Neural cell (in vitro differentiated cells): ENCODE measurements around the gene AGBL4. TPM values are rescaled to one million over a fixed set of nuclear protein-coding genes. Genes with fewer than 3 reads are reported as not detected.

Experiments
- H2AFZ ChIP-seq: fragments of 200-600, 300-800 bp; sonication (generic), shearing (Covaris generic); 2 replicates; pipeline ENCODE4 v1.6.0; 2014; ENCODE audit warnings: low read depth, mild to moderate bottlenecking, antibody characterized with exemption, low read length, moderate library complexity
- H3F3A ChIP-seq: fragments of 200-600 bp; shearing (Covaris generic); 2 replicates; pipeline ENCODE4 v1.6.1; 2016; ENCODE audit warnings: mild to moderate bottlenecking, moderate library complexity, mixed read lengths, antibody characterized with exemption, low read length; ENCODE audit not compliant: insufficient read depth, poor library complexity, severe bottlenecking
- H3K27ac ChIP-seq: fragments of 200-600, 300-800 bp; sonication (generic), shearing (Covaris generic); 2 replicates; pipeline ENCODE4 v1.5.1; 2014; ENCODE audit warnings: mild to moderate bottlenecking, low read length, moderate library complexity
- H3K27me3 ChIP-seq: fragments of 300-800, 200-600 bp; sonication (generic), shearing (Covaris generic); 2 replicates; pipeline ENCODE4 v1.6.0; 2014; ENCODE audit warnings: mild to moderate bottlenecking, low read depth, low read length, moderate library complexity; ENCODE audit not compliant: insufficient read depth
- H3K36me3 ChIP-seq: fragments of 300-800, 200-600 bp; sonication (generic), shearing (Covaris generic); 2 replicates; pipeline ENCODE4 v1.5.1; 2014; ENCODE audit warnings: mild to moderate bottlenecking, antibody characterized with exemption, low read length, moderate library complexity; ENCODE audit not compliant: insufficient read depth
- H3K4me2 ChIP-seq: fragments of 300-800, 200-600 bp; sonication (generic), shearing (Covaris generic); 2 replicates; pipeline ENCODE4 v1.6.0; 2014; ENCODE audit warnings: mild to moderate bottlenecking, low read length
- H3K4me3 ChIP-seq: fragments of 300-800, 200-600 bp; sonication (generic), shearing (Covaris generic); 2 replicates; pipeline ENCODE4 v1.5.1; 2014; ENCODE audit warnings: mild to moderate bottlenecking, low read length, moderate library complexity
- H3K79me2 ChIP-seq: fragments of 200-600 bp; shearing (Covaris generic); replicated peaks from 2 replicates; pipeline ENCODE4 v1.6.0; 2014; ENCODE audit warnings: mild to moderate bottlenecking, low read length, moderate library complexity; ENCODE audit not compliant: insufficient read depth
- H3K9ac ChIP-seq: fragments of 300-800, 200-600 bp; sonication (generic), shearing (Covaris generic); 2 replicates; pipeline ENCODE4 v1.6.1; 2016; ENCODE audit warnings: mild to moderate bottlenecking, low read length, mixed read lengths
- H3K9me2 ChIP-seq: fragments of 200-600 bp; shearing (Covaris generic); 2 replicates; pipeline ENCODE4 v1.6.1; 2016; ENCODE audit warnings: mild to moderate bottlenecking, low read length, mixed read lengths; ENCODE audit not compliant: insufficient read depth
- H3K9me3 ChIP-seq: fragments of 200-600, 300-800 bp; sonication (generic), shearing (Covaris generic); 2 replicates; pipeline ENCODE4 v1.6.1; 2016; ENCODE audit warnings: mild to moderate bottlenecking, mixed run types, low read length, moderate library complexity, mixed read lengths
- H4K20me1 ChIP-seq: fragments of 200-600 bp; shearing (Covaris generic); 2 replicates; pipeline ENCODE4 v1.6.1; 2016; ENCODE audit warnings: mild to moderate bottlenecking, mixed run types; ENCODE audit not compliant: insufficient read depth
- EP300 ChIP-seq: fragments of 450-650 bp; conservative IDR thresholded peaks from 2 replicates; pipeline ENCODE4 v1.6.1; 2014; ENCODE audit warnings: antibody characterized with exemption, mild to moderate bottlenecking, moderate library complexity; ENCODE audit not compliant: poor library complexity, severe bottlenecking
- EZH2 ChIP-seq: fragments of 200-600, 300-800 bp; shearing (Covaris generic), sonication (generic); IDR thresholded peaks from 2 replicates; pipeline ENCODE4 v1.6.1; 2014; ENCODE audit warnings: antibody characterized with exemption, low read length, borderline replicate concordance, mild to moderate bottlenecking; ENCODE audit not compliant: insufficient read depth, poor library complexity, severe bottlenecking
- MXI1 ChIP-seq: fragments of 450-650 bp; conservative IDR thresholded peaks from 2 replicates; pipeline ENCODE4 v1.6.1; 2014; ENCODE audit warnings: antibody characterized with exemption, mild to moderate bottlenecking; ENCODE audit not compliant: poor library complexity, severe bottlenecking
- POLR2AphosphoS5 ChIP-seq: IDR thresholded peaks from 2 replicates; pipeline ENCODE4 v1.6.1; 2012
- RAD21 ChIP-seq: fragments of 450-650 bp; conservative IDR thresholded peaks from 2 replicates; pipeline ENCODE4 v1.6.1; 2014; ENCODE audit warnings: antibody characterized with exemption, mild to moderate bottlenecking, moderate library complexity
- SMC3 ChIP-seq: fragments of 450-650 bp; conservative IDR thresholded peaks from 2 replicates; pipeline ENCODE4 v1.6.1; 2014; ENCODE audit warnings: antibody characterized with exemption, mild to moderate bottlenecking, moderate library complexity; ENCODE audit not compliant: poor library complexity
- TAF1 ChIP-seq: IDR thresholded peaks from 2 replicates; pipeline ENCODE4 v1.6.1; 2012; ENCODE audit warnings: low read depth
- polyA plus RNA-seq: library from polyadenylated mRNA; depleted of rRNA; stranded (reverse); fragments of >200 nt; gene quantifications from 2 replicates; pipeline ENCODE4 v1.2.3, GENCODE V29; 2014
- TF ChIP-seq, protein P1 (sequence below): IDR thresholded peaks from 2 replicates; pipeline ENCODE4 v1.6.1; 2012; ENCODE audit warnings: borderline replicate concordance
- TF ChIP-seq, protein P2 (sequence below): fragments of 450-650 bp; IDR thresholded peaks from 2 replicates; pipeline ENCODE4 v1.5.1; 2014; ENCODE audit warnings: antibody characterized with exemption, mild to moderate bottlenecking, moderate library complexity; ENCODE audit not compliant: poor library complexity, severe bottlenecking

AGBL4 gene
- polyA plus RNA-seq, 1 donor from 2014 or later: 1.3 TPM

DNA sequence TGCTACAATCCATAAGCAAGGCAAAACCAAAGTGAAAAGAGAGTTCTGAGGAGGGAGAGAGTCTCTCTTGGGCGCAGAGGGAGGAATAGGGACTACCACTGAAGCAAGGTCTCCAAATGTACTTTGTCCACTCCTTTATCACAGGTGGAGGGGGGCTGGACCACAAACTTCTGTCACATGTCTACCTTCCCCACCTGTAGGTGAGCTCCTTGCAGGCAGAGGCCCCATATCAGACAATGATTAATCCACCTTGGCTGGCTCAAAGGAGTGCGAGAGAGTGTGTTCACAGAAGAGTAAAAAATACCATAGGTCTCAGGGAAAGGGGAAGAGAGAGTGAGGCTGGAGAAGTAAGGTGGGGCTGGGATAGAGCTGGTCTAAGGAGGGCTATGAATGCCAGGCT, 1251.5 kb downstream of the AGBL4 start:
- no peak for TF ChIP-seq EP300
- TF ChIP-seq, protein P1, sequence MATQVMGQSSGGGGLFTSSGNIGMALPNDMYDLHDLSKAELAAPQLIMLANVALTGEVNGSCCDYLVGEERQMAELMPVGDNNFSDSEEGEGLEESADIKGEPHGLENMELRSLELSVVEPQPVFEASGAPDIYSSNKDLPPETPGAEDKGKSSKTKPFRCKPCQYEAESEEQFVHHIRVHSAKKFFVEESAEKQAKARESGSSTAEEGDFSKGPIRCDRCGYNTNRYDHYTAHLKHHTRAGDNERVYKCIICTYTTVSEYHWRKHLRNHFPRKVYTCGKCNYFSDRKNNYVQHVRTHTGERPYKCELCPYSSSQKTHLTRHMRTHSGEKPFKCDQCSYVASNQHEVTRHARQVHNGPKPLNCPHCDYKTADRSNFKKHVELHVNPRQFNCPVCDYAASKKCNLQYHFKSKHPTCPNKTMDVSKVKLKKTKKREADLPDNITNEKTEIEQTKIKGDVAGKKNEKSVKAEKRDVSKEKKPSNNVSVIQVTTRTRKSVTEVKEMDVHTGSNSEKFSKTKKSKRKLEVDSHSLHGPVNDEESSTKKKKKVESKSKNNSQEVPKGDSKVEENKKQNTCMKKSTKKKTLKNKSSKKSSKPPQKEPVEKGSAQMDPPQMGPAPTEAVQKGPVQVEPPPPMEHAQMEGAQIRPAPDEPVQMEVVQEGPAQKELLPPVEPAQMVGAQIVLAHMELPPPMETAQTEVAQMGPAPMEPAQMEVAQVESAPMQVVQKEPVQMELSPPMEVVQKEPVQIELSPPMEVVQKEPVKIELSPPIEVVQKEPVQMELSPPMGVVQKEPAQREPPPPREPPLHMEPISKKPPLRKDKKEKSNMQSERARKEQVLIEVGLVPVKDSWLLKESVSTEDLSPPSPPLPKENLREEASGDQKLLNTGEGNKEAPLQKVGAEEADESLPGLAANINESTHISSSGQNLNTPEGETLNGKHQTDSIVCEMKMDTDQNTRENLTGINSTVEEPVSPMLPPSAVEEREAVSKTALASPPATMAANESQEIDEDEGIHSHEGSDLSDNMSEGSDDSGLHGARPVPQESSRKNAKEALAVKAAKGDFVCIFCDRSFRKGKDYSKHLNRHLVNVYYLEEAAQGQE: no peak
- no peak for TF ChIP-seq RAD21
- TF ChIP-seq POLR2AphosphoS5: no peak
- TF ChIP-seq, protein P2, sequence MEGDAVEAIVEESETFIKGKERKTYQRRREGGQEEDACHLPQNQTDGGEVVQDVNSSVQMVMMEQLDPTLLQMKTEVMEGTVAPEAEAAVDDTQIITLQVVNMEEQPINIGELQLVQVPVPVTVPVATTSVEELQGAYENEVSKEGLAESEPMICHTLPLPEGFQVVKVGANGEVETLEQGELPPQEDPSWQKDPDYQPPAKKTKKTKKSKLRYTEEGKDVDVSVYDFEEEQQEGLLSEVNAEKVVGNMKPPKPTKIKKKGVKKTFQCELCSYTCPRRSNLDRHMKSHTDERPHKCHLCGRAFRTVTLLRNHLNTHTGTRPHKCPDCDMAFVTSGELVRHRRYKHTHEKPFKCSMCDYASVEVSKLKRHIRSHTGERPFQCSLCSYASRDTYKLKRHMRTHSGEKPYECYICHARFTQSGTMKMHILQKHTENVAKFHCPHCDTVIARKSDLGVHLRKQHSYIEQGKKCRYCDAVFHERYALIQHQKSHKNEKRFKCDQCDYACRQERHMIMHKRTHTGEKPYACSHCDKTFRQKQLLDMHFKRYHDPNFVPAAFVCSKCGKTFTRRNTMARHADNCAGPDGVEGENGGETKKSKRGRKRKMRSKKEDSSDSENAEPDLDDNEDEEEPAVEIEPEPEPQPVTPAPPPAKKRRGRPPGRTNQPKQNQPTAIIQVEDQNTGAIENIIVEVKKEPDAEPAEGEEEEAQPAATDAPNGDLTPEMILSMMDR: no peak
- TF ChIP-seq EZH2: no peak
- no peak for TF ChIP-seq SMC3
- H3F3A ChIP-seq: no peaks in the 10 kb centered on the region
- no peaks in the 10 kb centered on the region for H3K9me2 ChIP-seq
- peaks cover 5% of the 10 kb centered on the region for H4K20me1 ChIP-seq
- no peak overlapping the region for H3K4me2 ChIP-seq
- no peaks in the 10 kb centered on the region for H3K36me3 ChIP-seq
- H3K27me3 ChIP-seq: no peaks in the 10 kb centered on the region
- no peak overlapping the region for H3K27ac ChIP-seq
- H3K4me3 ChIP-seq: peak overlapping the region; percentile 28
- H3K79me2 ChIP-seq: peaks cover 73% of the 10 kb centered on the region
- H3K9me3 ChIP-seq: no peaks in the 10 kb centered on the region
- H2AFZ ChIP-seq: no peak overlapping the region
- no peak overlapping the region for H3K9ac ChIP-seq

GRCh38 chr1:48771561-48771960, 1252.2 kb downstream of the AGBL4 start:
- TF ChIP-seq EP300: no peak
- TF ChIP-seq, protein P1: no peak
- no peak for TF ChIP-seq RAD21
- TF ChIP-seq, protein P2: no peak
- no peak for TF ChIP-seq TAF1
- no peak for TF ChIP-seq POLR2AphosphoS5
- TF ChIP-seq SMC3: no peak
- no peak for TF ChIP-seq EZH2
- no peak for TF ChIP-seq MXI1
- Histone ChIP-seq H3K9ac (no peak overlapping the region), H3K9me3 (no peaks in the 10 kb centered on the region), H3K27me3 (no peaks in the 10 kb centered on the region), H3K27ac (no peak overlapping the region), H3K9me2 (no peaks in the 10 kb centered on the region), H3K4me2 (no peak overlapping the region), H3K36me3 (peaks cover 5% of the 10 kb centered on the region), H3K4me3 (peak overlapping the region; percentile 28), H4K20me1 (peaks cover 5% of the 10 kb centered on the region), H3K79me2 (peaks cover 72% of the 10 kb centered on the region), H2AFZ (no peak overlapping the region), H3F3A (no peaks in the 10 kb centered on the region)
